ENCODE data around the gene LTC4S.

DNA sequence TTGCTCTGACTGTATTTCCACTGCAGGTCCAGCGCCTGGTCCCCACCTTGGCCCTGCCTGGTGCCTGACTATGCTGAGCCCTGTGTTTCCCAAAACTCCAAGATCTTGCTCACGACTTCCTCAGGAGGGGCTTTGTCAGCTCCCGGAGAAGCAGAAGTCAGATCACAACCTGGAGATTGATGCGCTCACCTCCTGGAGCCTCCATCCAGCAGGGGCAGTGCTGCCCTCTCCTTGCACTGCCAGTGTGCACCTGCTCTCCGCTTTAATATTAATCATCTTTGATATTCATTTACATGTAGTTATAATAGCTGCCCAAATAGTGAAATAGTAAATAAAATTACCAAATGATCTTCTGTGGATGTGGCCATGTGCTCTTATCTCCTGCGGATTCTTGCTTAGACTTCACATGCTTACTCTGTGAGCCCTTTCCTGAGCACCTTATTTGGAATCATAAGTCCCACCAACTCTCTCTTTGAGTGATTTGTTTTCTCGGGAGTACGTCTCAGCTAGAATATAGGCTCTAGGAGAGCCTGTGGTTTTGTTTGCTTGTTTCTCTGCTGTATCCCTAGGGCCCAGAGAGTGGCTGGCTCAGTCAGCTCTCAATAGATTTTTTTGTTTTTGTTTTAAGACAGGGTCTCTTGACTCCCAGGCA is 43.8 kb upstream of the LTC4S start:
- TF ChIP-seq CTCF (IDR thresholded peaks at IDR 0.05; ENCODE audit: low read length) (no peak), EZH2 (IDR thresholded peaks at IDR 0.05; ENCODE audit: borderline replicate concordance, low read length) (no peak)

Measured in OCI-LY1 (cell line).